ENCODE measurements around the gene NR1H3. TPM values are rescaled to one million over a fixed set of nuclear protein-coding genes. Genes with fewer than 3 reads are reported as not detected.
A peak's percentile ranks its signal among the peaks of the same experiment; 100 is the strongest.

The NR1H3 gene
- total and polyA plus RNA-seq, 4 donors, result 52.8 to 57.3 (median 55.6) TPM

DNA sequence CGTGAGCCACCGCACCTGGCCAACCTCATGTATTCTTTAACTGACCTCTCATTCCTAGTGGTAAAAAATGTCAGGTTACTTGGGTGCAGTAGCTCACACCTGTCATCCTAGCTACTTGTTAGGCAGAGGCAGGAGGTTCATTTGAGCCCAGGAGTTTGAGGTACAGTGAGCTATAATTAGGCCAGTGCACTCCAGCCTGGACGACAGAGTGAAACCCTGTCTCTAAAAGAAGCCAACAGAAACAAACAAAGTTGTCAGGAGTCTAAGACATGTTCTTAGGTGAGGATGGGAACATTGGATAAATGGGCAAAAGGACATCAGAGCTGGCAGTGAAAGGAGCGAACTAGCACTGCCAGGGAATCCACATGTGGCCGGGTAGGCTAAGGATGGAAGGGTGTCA lies 30.3 kb downstream of the NR1H3 start:
- TF ChIP-seq GABPA (IDR thresholded peaks at IDR 0.05 in 1 of 2, conservative IDR thresholded peaks at IDR 0.05 in 1 of 2), result no peak
- no peak for TF ChIP-seq YY1 (IDR thresholded peaks at IDR 0.05)
- no peak for TF ChIP-seq FOXA2 (IDR thresholded peaks at IDR 0.05)
- TF ChIP-seq FOXA1 (IDR thresholded peaks at IDR 0.05), result no peak
- DNase-seq (ENCODE audit: low spot score), result no peak
- WGBS, result 90% methylated on average over 5 of the region's 5 CpGs
- Histone ChIP-seq H3K9me3 (ENCODE audit: control insufficient read depth in 4 of 4, low read length in 3 of 4) (no peaks in the 10 kb centered on the region), H3K4me3 (ENCODE audit: low read depth in 1 of 3, low read length in 3 of 3) (no peak overlapping the region), H3K36me3 (ENCODE audit: control insufficient read depth in 4 of 4, insufficient read depth in 3 of 4, low read depth in 1 of 4, low read length in 3 of 4) (peaks cover 17 to 84% (median 71%) of the 10 kb centered on the region in 4 donors), H3K9ac (ENCODE audit: low read depth in 1 of 2, low read length in 2 of 2) (no peak overlapping the region), H3K27ac (ENCODE audit: low read depth in 1 of 2, low read length in 2 of 2) (no peak overlapping the region), H3K4me1 (ENCODE audit: control insufficient read depth in 4 of 4, insufficient read depth in 4 of 4, low read length in 3 of 4) (no peaks in the 10 kb centered on the region), H3K27me3 (ENCODE audit: control insufficient read depth in 4 of 4, insufficient read depth in 4 of 4, low read length in 3 of 4) (no peaks in the 10 kb centered on the region)

DNA sequence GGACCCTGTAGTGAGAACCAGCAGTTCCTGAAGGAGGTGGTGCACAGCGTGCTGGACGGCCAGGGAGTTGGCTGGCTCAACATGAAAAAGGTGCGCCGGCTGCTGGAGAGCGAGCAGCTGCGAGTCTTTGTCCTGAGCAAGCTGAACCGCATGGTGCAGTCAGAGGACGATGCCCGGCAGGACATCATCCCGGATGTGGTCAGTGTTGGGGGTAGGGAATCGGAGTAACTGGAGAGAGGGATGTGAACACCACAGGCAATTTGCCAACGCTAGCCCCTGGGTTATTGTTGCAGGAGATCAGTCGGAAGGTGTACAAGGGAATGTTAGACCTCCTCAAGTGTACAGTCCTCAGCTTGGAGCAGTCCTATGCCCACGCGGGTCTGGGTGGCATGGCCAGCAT lies 32.1 kb downstream of the NR1H3 start:
- Histone ChIP-seq H3K9me3 (ENCODE audit: control insufficient read depth in 4 of 4, low read length in 3 of 4) (no peaks in the 10 kb centered on the region), H3K4me1 (ENCODE audit: control insufficient read depth in 4 of 4, insufficient read depth in 4 of 4, low read length in 3 of 4) (no peaks in the 10 kb centered on the region), H3K36me3 (ENCODE audit: control insufficient read depth in 4 of 4, insufficient read depth in 3 of 4, low read depth in 1 of 4, low read length in 3 of 4) (peaks cover 10 to 80% (median 66%) of the 10 kb centered on the region in 4 donors), H3K9ac (ENCODE audit: low read depth in 1 of 2, low read length in 2 of 2) (no peak overlapping the region), H3K27ac (ENCODE audit: low read depth in 1 of 2, low read length in 2 of 2) (no peak overlapping the region), H3K4me3 (ENCODE audit: low read depth in 1 of 3, low read length in 3 of 3) (no peak overlapping the region), H3K27me3 (ENCODE audit: control insufficient read depth in 4 of 4, insufficient read depth in 4 of 4, low read length in 3 of 4) (no peaks in the 10 kb centered on the region)
- WGBS, result 92% methylated on average over 15 of the region's 15 CpGs
- TF ChIP-seq, protein P1, sequence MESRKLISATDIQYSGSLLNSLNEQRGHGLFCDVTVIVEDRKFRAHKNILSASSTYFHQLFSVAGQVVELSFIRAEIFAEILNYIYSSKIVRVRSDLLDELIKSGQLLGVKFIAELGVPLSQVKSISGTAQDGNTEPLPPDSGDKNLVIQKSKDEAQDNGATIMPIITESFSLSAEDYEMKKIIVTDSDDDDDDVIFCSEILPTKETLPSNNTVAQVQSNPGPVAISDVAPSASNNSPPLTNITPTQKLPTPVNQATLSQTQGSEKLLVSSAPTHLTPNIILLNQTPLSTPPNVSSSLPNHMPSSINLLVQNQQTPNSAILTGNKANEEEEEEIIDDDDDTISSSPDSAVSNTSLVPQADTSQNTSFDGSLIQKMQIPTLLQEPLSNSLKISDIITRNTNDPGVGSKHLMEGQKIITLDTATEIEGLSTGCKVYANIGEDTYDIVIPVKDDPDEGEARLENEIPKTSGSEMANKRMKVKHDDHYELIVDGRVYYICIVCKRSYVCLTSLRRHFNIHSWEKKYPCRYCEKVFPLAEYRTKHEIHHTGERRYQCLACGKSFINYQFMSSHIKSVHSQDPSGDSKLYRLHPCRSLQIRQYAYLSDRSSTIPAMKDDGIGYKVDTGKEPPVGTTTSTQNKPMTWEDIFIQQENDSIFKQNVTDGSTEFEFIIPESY (IDR thresholded peaks at IDR 0.05), result no peak
- TF ChIP-seq RXRA (IDR thresholded peaks at IDR 0.05), result peak; percentile 42 to 59
- no peak for DNase-seq (ENCODE audit: low spot score)

DNA sequence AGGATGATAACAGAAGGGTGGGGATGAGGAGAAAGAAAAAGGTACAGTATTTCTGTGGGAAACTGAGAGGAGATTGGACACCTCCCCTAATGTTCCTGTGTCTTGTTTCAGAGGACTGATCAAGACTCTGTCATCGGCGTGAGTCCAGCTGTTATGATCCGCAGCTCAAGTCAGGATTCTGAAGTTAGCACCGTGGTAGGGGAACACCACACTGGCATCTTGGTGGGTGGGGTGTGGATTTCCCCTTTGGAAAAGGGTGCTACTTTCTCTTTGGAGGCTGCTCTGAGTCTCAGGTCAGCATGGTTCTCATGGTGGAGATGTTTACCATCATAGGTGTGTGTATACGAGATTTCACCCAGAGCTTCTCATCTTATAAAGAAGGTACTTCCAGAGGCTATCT lies 37.6 kb downstream of the NR1H3 start:
- WGBS, result 97% methylated on average over 5 of the region's 5 CpGs
- Histone ChIP-seq H3K9ac (ENCODE audit: low read depth in 1 of 2, low read length in 2 of 2) (no peak overlapping the region), H3K27ac (ENCODE audit: low read depth in 1 of 2, low read length in 2 of 2) (no peak overlapping the region), H3K36me3 (ENCODE audit: control insufficient read depth in 4 of 4, insufficient read depth in 3 of 4, low read depth in 1 of 4, low read length in 3 of 4) (peaks cover 10 to 75% (median 63%) of the 10 kb centered on the region in 4 donors), H3K27me3 (ENCODE audit: control insufficient read depth in 4 of 4, insufficient read depth in 4 of 4, low read length in 3 of 4) (no peaks in the 10 kb centered on the region), H3K4me3 (ENCODE audit: low read depth in 1 of 3, low read length in 3 of 3) (no peak overlapping the region), H3K9me3 (ENCODE audit: control insufficient read depth in 4 of 4, low read length in 3 of 4) (peaks cover 0 to 3% (median 2%) of the 10 kb centered on the region in 4 donors), H3K4me1 (ENCODE audit: control insufficient read depth in 4 of 4, insufficient read depth in 4 of 4, low read length in 3 of 4) (no peaks in the 10 kb centered on the region)
- TF ChIP-seq RAD21 (IDR thresholded peaks at IDR 0.05) (no peak), HNF4G (IDR thresholded peaks at IDR 0.05) (no peak), GABPA (IDR thresholded peaks at IDR 0.05 in 1 of 2, conservative IDR thresholded peaks at IDR 0.05 in 1 of 2) (no peak), RXRA (IDR thresholded peaks at IDR 0.05) (no peak), EGR1 (IDR thresholded peaks at IDR 0.05; ENCODE audit: low read depth in 2 of 2) (no peak), HNF4A (conservative IDR thresholded peaks at IDR 0.05) (no peak), SP1 (IDR thresholded peaks at IDR 0.05) (no peak), TAF1 (conservative IDR thresholded peaks at IDR 0.05) (no peak), JUND (IDR thresholded peaks at IDR 0.05) (no peak), YY1 (IDR thresholded peaks at IDR 0.05) (no peak), FOXA2 (IDR thresholded peaks at IDR 0.05) (no peak), NR2F2 (IDR thresholded peaks at IDR 0.05) (no peak)
- TF ChIP-seq, protein P2, sequence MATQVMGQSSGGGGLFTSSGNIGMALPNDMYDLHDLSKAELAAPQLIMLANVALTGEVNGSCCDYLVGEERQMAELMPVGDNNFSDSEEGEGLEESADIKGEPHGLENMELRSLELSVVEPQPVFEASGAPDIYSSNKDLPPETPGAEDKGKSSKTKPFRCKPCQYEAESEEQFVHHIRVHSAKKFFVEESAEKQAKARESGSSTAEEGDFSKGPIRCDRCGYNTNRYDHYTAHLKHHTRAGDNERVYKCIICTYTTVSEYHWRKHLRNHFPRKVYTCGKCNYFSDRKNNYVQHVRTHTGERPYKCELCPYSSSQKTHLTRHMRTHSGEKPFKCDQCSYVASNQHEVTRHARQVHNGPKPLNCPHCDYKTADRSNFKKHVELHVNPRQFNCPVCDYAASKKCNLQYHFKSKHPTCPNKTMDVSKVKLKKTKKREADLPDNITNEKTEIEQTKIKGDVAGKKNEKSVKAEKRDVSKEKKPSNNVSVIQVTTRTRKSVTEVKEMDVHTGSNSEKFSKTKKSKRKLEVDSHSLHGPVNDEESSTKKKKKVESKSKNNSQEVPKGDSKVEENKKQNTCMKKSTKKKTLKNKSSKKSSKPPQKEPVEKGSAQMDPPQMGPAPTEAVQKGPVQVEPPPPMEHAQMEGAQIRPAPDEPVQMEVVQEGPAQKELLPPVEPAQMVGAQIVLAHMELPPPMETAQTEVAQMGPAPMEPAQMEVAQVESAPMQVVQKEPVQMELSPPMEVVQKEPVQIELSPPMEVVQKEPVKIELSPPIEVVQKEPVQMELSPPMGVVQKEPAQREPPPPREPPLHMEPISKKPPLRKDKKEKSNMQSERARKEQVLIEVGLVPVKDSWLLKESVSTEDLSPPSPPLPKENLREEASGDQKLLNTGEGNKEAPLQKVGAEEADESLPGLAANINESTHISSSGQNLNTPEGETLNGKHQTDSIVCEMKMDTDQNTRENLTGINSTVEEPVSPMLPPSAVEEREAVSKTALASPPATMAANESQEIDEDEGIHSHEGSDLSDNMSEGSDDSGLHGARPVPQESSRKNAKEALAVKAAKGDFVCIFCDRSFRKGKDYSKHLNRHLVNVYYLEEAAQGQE (IDR thresholded peaks at IDR 0.05), result no peak
- TF ChIP-seq, protein P3, sequence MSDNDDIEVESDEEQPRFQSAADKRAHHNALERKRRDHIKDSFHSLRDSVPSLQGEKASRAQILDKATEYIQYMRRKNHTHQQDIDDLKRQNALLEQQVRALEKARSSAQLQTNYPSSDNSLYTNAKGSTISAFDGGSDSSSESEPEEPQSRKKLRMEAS (IDR thresholded peaks at IDR 0.05), result no peak
- TF ChIP-seq, protein P4, sequence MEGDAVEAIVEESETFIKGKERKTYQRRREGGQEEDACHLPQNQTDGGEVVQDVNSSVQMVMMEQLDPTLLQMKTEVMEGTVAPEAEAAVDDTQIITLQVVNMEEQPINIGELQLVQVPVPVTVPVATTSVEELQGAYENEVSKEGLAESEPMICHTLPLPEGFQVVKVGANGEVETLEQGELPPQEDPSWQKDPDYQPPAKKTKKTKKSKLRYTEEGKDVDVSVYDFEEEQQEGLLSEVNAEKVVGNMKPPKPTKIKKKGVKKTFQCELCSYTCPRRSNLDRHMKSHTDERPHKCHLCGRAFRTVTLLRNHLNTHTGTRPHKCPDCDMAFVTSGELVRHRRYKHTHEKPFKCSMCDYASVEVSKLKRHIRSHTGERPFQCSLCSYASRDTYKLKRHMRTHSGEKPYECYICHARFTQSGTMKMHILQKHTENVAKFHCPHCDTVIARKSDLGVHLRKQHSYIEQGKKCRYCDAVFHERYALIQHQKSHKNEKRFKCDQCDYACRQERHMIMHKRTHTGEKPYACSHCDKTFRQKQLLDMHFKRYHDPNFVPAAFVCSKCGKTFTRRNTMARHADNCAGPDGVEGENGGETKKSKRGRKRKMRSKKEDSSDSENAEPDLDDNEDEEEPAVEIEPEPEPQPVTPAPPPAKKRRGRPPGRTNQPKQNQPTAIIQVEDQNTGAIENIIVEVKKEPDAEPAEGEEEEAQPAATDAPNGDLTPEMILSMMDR (IDR thresholded peaks at IDR 0.05; ENCODE audit: low read depth, low read length, missing input control), result no peak
- TF ChIP-seq, protein P5, sequence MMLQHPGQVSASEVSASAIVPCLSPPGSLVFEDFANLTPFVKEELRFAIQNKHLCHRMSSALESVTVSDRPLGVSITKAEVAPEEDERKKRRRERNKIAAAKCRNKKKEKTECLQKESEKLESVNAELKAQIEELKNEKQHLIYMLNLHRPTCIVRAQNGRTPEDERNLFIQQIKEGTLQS (IDR thresholded peaks at IDR 0.05), result no peak
- TF ChIP-seq, protein P1 (IDR thresholded peaks at IDR 0.05), result no peak
- no peak for DNase-seq (ENCODE audit: low spot score)

Data from liver (tissue), 9 donors.